WTC11 (cell line): ENCODE results near the gene ZNF827.

Source experiments
- CBFB ChIP-seq: sonication (generic); formaldehyde crosslinking; IDR thresholded peaks from 2 replicates; pipeline ENCODE4 v1.8.1; 2022; ENCODE audit warnings: mild to moderate bottlenecking, low read depth, missing genetic modification reagents
- CREB1 ChIP-seq: sonication (generic); formaldehyde crosslinking; IDR thresholded peaks from 2 replicates; pipeline ENCODE4 v1.8.0; 2023; ENCODE audit warnings: mild to moderate bottlenecking, missing genetic modification reagents
- CREM ChIP-seq: sonication (generic); formaldehyde crosslinking; IDR thresholded peaks from 2 replicates; pipeline ENCODE4 v1.8.1; 2022; ENCODE audit warnings: mild to moderate bottlenecking, missing genetic modification reagents, moderate library complexity
- EMX1 ChIP-seq: fragments of 250-450 bp; sonication (Bioruptor Pico); IDR thresholded peaks from 2 replicates; pipeline ENCODE4 v1.8.0; 2021; ENCODE audit warnings: mild to moderate bottlenecking
- IRF2 ChIP-seq: sonication (generic); formaldehyde crosslinking; IDR thresholded peaks from 2 replicates; pipeline ENCODE4 v1.8.0; 2022; ENCODE audit warnings: low read depth, missing genetic modification reagents, borderline replicate concordance
- TF ChIP-seq, protein P1 (sequence below): sonication (generic); formaldehyde crosslinking; IDR thresholded peaks from 2 replicates; pipeline ENCODE4 v1.8.1; 2023; ENCODE audit warnings: mild to moderate bottlenecking, missing genetic modification reagents, moderate library complexity
- TF ChIP-seq, protein P2 (sequence below): fragments of 200-600 bp; IDR thresholded peaks from 2 replicates; pipeline ENCODE4 v1.8.0; 2022; ENCODE audit warnings: antibody characterized with exemption
- TF ChIP-seq, protein P3 (sequence below): sonication (generic); formaldehyde crosslinking; IDR thresholded peaks from 2 replicates; pipeline ENCODE4 v1.8.0; 2022; ENCODE audit warnings: mild to moderate bottlenecking, missing genetic modification reagents

DNA sequence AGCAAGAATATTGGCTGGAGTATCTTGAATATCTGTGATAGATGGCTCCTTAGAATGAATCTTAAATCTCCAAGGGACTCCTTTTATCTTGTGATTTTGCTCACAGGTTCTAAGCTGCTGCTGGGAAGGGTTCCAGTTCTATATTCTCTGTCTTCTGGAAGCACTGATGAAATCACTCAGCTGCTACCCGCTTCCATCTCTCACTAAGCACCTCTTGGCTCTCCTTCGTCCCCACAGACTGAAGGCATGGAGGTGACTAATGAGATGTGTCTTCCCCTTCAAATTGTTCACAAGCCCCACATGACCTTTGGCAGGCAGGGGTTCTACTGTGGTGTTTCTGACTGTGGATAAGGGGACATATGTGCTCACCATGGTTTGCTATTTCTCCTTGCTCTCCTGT lies 182.8 kb downstream of the ZNF827 start:
- TF ChIP-seq CREM (no peak), CBFB (CRISPR knock-in tag) (no peak), EMX1 (no peak), IRF2 (CRISPR knock-in tag) (no peak), CREB1 (CRISPR knock-in tag) (no peak)
- TF ChIP-seq, protein P1, sequence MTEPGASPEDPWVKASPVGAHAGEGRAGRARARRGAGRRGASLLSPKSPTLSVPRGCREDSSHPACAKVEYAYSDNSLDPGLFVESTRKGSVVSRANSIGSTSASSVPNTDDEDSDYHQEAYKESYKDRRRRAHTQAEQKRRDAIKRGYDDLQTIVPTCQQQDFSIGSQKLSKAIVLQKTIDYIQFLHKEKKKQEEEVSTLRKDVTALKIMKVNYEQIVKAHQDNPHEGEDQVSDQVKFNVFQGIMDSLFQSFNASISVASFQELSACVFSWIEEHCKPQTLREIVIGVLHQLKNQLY (CRISPR knock-in tag): no peak
- TF ChIP-seq, protein P2, sequence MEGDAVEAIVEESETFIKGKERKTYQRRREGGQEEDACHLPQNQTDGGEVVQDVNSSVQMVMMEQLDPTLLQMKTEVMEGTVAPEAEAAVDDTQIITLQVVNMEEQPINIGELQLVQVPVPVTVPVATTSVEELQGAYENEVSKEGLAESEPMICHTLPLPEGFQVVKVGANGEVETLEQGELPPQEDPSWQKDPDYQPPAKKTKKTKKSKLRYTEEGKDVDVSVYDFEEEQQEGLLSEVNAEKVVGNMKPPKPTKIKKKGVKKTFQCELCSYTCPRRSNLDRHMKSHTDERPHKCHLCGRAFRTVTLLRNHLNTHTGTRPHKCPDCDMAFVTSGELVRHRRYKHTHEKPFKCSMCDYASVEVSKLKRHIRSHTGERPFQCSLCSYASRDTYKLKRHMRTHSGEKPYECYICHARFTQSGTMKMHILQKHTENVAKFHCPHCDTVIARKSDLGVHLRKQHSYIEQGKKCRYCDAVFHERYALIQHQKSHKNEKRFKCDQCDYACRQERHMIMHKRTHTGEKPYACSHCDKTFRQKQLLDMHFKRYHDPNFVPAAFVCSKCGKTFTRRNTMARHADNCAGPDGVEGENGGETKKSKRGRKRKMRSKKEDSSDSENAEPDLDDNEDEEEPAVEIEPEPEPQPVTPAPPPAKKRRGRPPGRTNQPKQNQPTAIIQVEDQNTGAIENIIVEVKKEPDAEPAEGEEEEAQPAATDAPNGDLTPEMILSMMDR: no peak
- TF ChIP-seq, protein P3, sequence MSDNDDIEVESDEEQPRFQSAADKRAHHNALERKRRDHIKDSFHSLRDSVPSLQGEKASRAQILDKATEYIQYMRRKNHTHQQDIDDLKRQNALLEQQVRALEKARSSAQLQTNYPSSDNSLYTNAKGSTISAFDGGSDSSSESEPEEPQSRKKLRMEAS (CRISPR knock-in tag): no peak
